Activated B cell treated with CpG ODN at 0.5 μM for 24 hours (primary cell): ENCODE data around the gene NFATC4. TPM values are rescaled to one million over a fixed set of nuclear protein-coding genes. Genes with fewer than 3 reads are reported as not detected.

Experiments
- ATAC-seq: fragments of 200-7000 bp; cut with Tn5 transposase; one replicate; pipeline ENCODE4 v1.10.0; 2021; ENCODE audit warnings: low read depth, mild to moderate bottlenecking, moderate library complexity
- CTCF ChIA-PET: fragments of 350-600 bp; sonication (Branson Sonifier 250); formaldehyde crosslinking; loops from one replicate; lab custom pipeline; 2021; ENCODE audit warnings: antibody characterized with exemption; lab: Charles Lee
- POLR2A ChIA-PET: fragments of 350-600 bp; sonication (Branson Sonifier 250); formaldehyde crosslinking; loops from one replicate; lab custom pipeline; 2021; ENCODE audit warnings: antibody characterized with exemption; lab: Charles Lee
- DNase-seq: peaks from one replicate; pipeline ENCODE4 v3.0.0; 2022
- H3K27ac Mint-ChIP-seq: one replicate; pipeline ENCODE4 v1.8.0; 2020; ENCODE audit warnings: mixed read lengths
- H3K27me3 Mint-ChIP-seq: one replicate; pipeline ENCODE4 v1.8.0; 2021; ENCODE audit warnings: mixed read lengths
- H3K36me3 Mint-ChIP-seq: one replicate; pipeline ENCODE4 v1.8.0; 2021; ENCODE audit warnings: low read depth, mixed read lengths
- H3K4me1 Mint-ChIP-seq: one replicate; pipeline ENCODE4 v1.8.0; 2021; ENCODE audit warnings: mixed read lengths
- H3K4me3 Mint-ChIP-seq: one replicate; pipeline ENCODE4 v1.8.0; 2020; ENCODE audit warnings: mild to moderate bottlenecking, mixed read lengths
- H3K9me3 Mint-ChIP-seq: one replicate; pipeline ENCODE4 v1.8.0; 2020; ENCODE audit warnings: mixed read lengths
- CTCF ChIP-seq: fragments of 200-600 bp; IDR thresholded peaks from one replicate; pipeline ENCODE4 v1.8.0; 2022; ENCODE audit warnings: antibody characterized with exemption, mild to moderate bottlenecking
- intact Hi-C: fragments of 100-400 bp; cut with micrococcal nuclease; formaldehyde crosslinking; loops from one replicate; pipeline ENCODE4 v1.15.1; 2024
- total RNA-seq: library from RNA; stranded (reverse); gene quantifications from 2 replicates; pipeline ENCODE4 v1.2.3, GENCODE V29; 2022

Gene NFATC4
- total RNA-seq, 1 donor from 2014 or later = 9.4 TPM

DNA sequence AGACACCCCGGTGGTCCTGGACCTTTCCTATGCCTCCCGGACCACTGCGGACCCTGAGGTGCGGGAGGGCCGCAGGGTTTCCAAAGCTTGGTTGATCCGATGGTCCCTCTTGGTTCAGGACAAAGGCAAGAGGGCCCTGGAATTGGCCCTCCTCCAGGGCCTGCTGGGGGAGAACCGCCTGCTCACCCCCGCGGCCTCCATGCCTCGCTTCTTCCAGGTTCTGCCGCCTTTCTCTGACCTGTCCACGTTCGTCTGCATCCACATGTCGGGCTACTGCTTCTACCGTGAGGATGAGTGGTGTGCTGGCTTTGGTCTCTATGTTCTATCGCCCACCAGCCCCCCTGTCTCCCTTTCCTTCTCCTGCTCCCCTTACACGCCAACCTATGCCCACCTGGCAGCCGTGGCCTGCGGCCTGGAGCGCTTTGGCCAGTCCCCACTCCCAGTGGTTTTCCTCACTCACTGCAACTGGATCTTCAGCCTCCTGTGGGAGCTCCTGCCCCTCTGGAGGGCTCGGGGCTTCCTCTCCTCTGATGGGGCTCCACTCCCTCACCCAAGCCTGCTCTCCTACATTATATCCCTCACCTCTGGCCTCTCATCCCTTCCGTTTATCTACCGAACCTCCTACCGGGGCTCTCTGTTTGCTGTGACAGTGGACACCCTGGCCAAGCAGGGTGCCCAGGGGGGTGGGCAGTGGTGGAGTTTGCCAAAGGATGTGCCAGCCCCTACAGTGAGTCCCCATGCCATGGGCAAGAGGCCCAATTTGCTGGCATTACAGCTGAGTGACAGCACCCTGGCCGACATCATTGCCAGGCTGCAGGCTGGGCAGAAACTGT is 47.7 kb downstream of the NFATC4 start:
- H3K36me3 Mint-ChIP-seq = no peaks in the 10 kb centered on the region
- DNase-seq (no peak), ATAC-seq (no peak)
- no peak overlapping the region for H3K27ac Mint-ChIP-seq
- no peaks in the 10 kb centered on the region for H3K4me1 Mint-ChIP-seq
- intact Hi-C loops = no loop called here
- no peak for TF ChIP-seq CTCF
- no peaks in the 10 kb centered on the region for H3K9me3 Mint-ChIP-seq
- POLR2A ChIA-PET = interaction anchor here (0.8 kb wide), 1 partner anchor 9 kb away, joined by 3 read pairs; no protein-coding TSS in a partner anchor
- H3K4me3 Mint-ChIP-seq = no peak overlapping the region
- CTCF ChIA-PET = no interaction called here
- peaks cover 30% of the 10 kb centered on the region for H3K27me3 Mint-ChIP-seq

GRCh38 chr14:24416254-24416931 is 48.4 kb downstream of the NFATC4 start:
- TF ChIP-seq CTCF = no peak
- intact Hi-C loops = no loop called here
- DNase-seq (no peak), ATAC-seq (no peak)
- ChIA-PET POLR2A (no interaction called here), CTCF (no interaction called here)
- Mint-ChIP-seq H3K27ac (no peak overlapping the region), H3K9me3 (no peaks in the 10 kb centered on the region), H3K36me3 (no peaks in the 10 kb centered on the region), H3K4me3 (no peak overlapping the region), H3K27me3 (peaks cover 30% of the 10 kb centered on the region), H3K4me1 (no peaks in the 10 kb centered on the region)

DNA sequence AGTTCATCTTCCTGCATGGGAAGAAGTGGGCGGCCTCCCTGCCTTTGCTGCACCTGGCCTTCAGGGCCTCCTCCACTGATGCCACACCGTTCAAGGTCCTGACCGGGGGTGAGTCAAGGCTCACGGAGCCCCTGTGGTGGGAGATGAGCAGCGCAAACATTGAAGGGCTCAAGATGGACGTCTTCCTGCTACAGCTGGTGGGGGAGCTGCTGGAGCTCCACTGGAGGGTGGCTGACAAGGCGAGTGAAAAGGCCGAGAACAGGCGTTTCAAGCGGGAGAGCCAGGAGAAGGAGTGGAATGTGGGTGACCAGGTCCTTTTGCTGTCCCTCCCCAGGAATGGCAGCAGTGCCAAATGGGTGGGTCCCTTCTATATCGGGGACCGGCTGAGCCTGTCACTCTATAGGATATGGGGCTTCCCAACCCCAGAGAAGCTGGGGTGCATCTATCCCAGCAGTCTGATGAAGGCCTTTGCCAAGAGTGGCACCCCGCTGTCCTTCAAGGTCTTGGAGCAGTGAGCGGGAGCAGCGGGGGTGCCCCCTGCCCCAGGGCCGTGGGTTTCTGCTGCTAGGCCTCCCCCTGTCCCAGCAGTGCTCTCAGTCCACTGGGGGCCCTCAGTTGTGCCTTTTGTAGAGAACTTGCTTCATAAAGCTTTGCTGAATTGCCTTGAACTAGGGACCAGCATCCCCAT is 49.1 kb downstream of the NFATC4 start:
- TF ChIP-seq CTCF = no peak
- Mint-ChIP-seq H3K27me3 (peaks cover 30% of the 10 kb centered on the region), H3K9me3 (no peaks in the 10 kb centered on the region), H3K36me3 (no peaks in the 10 kb centered on the region), H3K4me3 (no peak overlapping the region), H3K4me1 (no peaks in the 10 kb centered on the region), H3K27ac (no peak overlapping the region)
- ChIA-PET CTCF (interaction anchor here (0.8 kb wide), 1 partner anchor 14 kb away, joined by 3 read pairs; no protein-coding TSS in a partner anchor), POLR2A (no interaction called here)
- intact Hi-C loops = no loop called here
- no peak for ATAC-seq
- no peak for DNase-seq

DNA sequence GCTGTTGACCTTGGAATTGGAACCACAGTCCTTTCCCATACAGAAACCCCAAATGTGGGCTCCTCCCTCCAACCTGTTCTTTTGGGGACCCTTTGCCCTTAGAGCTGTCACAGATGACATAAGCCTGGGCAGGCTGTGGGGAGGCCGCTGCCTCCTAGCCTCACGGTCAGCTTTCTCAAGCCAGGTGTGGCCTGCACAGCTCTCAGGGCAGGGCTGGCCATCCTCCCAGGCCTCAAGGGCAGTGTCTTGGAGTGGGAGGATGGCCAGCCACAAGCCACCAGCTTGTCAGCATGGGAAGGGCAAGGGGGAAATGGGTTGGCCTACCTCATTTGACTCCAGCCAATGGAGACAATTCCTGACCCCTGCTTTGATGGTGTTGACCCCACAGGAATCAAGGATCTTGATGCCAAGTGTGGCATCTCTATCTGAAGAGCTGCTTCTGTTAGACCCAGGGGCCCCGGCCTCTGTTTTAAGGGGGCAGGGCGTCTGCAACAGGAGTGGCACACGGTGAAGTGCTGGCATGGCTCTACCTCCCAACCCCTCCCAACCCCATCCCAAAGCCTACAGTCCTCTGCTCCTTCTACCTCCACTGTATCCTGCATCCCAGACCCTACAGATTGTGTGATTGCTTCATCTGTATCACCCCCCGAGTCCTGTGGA is 50.0 kb downstream of the NFATC4 start:
- ATAC-seq (no peak), DNase-seq (no peak)
- no peak for TF ChIP-seq CTCF
- H3K27ac Mint-ChIP-seq = no peak overlapping the region
- H3K27me3 Mint-ChIP-seq = peaks cover 27% of the 10 kb centered on the region
- H3K4me3 Mint-ChIP-seq = no peak overlapping the region
- intact Hi-C loops = no loop called here
- no peaks in the 10 kb centered on the region for H3K9me3 Mint-ChIP-seq
- no peaks in the 10 kb centered on the region for H3K4me1 Mint-ChIP-seq
- ChIA-PET CTCF (interaction anchor here (0.8 to 1.3 kb wide), 3 partner anchors 9 to 84 kb away, joined by 3 to 4 read pairs (median 4); no protein-coding TSS in a partner anchor), POLR2A (interaction anchor here (1.3 kb wide), 1 partner anchor 52 kb away, joined by 5 read pairs; no protein-coding TSS in a partner anchor)
- H3K36me3 Mint-ChIP-seq = no peaks in the 10 kb centered on the region
